Measurements from ENCODE around the gene TNRC6A.
"Not testable (repeated sequence)": the region's sequence is repeated elsewhere in the genome, so short reads cannot be mapped to it uniquely, and the experiment has no call there.

TNRC6A gene

DNA sequence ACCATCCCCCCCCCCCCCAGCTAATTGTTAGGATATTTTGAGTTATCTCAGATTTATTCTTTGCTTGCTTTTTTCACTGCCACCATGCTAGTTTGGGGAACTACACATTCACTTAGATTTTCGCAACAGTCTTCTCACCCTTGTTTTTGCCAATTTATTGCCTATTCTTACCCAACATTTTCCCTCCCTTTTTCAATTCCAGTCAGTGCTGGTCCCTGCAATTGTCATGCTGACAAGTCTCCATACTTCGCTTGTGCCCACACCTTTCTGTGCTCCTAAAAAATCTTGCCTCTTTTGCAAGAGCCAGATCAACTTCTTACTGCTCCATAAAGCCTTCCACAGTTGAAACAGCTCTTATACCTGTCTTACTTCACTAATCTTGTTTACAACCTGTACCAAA is 16.3 kb downstream of the TNRC6A start:
- Histone ChIP-seq H3K27me3 (ENCODE audit: insufficient read depth, low read depth) (no peaks in the 10 kb centered on the region), H3K4me1 (ENCODE audit: low read depth, poor library complexity, severe bottlenecking) (peaks cover 10% of the 10 kb centered on the region), H2AFZ (ENCODE audit: low read depth) (no peak overlapping the region), H3K36me3 (ENCODE audit: insufficient read depth) (no peaks in the 10 kb centered on the region), H3K79me2 (ENCODE audit: insufficient read depth, low read depth) (peaks cover 99% of the 10 kb centered on the region), H3K4me2 (no peak overlapping the region), H4K20me1 (ENCODE audit: insufficient read depth) (peaks cover 65% of the 10 kb centered on the region), H3K27ac (no peak overlapping the region), H3K9ac (no peak overlapping the region), H3K4me3 (IDR thresholded peaks at IDR 0.05; ENCODE audit: insufficient read depth, low read depth, low read length) (no peak overlapping the region)
- TF ChIP-seq, protein P1, sequence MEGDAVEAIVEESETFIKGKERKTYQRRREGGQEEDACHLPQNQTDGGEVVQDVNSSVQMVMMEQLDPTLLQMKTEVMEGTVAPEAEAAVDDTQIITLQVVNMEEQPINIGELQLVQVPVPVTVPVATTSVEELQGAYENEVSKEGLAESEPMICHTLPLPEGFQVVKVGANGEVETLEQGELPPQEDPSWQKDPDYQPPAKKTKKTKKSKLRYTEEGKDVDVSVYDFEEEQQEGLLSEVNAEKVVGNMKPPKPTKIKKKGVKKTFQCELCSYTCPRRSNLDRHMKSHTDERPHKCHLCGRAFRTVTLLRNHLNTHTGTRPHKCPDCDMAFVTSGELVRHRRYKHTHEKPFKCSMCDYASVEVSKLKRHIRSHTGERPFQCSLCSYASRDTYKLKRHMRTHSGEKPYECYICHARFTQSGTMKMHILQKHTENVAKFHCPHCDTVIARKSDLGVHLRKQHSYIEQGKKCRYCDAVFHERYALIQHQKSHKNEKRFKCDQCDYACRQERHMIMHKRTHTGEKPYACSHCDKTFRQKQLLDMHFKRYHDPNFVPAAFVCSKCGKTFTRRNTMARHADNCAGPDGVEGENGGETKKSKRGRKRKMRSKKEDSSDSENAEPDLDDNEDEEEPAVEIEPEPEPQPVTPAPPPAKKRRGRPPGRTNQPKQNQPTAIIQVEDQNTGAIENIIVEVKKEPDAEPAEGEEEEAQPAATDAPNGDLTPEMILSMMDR (conservative IDR thresholded peaks at IDR 0.05; ENCODE audit: low read depth, low read length) = no peak

DNA sequence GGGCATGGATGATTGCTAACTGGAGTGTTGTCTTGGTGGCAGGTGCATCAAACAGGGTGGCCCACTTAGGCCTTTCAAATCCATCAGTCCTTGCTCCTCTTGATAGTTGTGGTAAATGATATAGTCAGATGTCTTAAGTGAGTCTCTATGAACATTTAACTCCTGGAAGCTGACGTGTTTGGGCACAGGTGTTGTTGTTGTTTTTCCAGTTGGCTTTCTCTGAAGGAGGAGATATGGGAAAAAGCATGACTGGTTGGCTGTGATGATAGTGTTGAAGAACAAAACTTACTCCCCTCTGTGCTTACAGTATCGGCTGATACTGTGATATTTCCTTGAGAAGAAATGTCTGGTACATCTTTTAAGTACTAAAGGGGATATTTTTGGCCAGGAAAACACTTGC is 18.0 kb downstream of the TNRC6A start:
- Histone ChIP-seq H4K20me1 (ENCODE audit: insufficient read depth) (peaks cover 59% of the 10 kb centered on the region), H3K9ac (no peak overlapping the region), H3K36me3 (ENCODE audit: insufficient read depth) (no peaks in the 10 kb centered on the region), H3K4me2 (no peak overlapping the region), H2AFZ (ENCODE audit: low read depth) (no peak overlapping the region), H3K79me2 (ENCODE audit: insufficient read depth, low read depth) (peaks cover 99% of the 10 kb centered on the region), H3K27me3 (ENCODE audit: insufficient read depth, low read depth) (no peaks in the 10 kb centered on the region), H3K27ac (no peak overlapping the region), H3K4me1 (ENCODE audit: low read depth, poor library complexity, severe bottlenecking) (peaks cover 10% of the 10 kb centered on the region), H3K4me3 (IDR thresholded peaks at IDR 0.05; ENCODE audit: insufficient read depth, low read depth, low read length) (no peak overlapping the region)
- TF ChIP-seq, protein P1 (conservative IDR thresholded peaks at IDR 0.05; ENCODE audit: low read depth, low read length) = no peak

DNA sequence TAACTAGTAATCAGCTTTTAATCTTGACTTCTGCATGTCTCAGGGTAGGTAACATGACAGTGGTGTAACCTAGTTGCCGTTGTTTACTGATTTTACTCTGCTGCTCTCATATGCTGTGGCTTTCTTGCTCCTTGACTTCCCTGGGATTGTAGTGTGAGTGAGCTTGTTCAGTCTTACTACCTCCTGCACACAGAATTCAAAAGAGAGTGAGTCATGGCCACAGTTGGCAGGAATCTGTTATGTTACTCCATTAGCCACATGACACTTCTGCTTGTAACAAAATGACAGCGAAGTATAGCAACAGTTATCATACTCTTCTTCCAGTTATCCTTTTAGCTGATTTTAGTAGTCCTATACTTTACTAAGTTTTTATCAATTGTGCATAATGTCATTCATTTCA is 18.8 kb downstream of the TNRC6A start:
- Histone ChIP-seq H3K27me3 (ENCODE audit: insufficient read depth, low read depth) (no peaks in the 10 kb centered on the region), H3K4me1 (ENCODE audit: low read depth, poor library complexity, severe bottlenecking) (peaks cover 10% of the 10 kb centered on the region), H3K79me2 (ENCODE audit: insufficient read depth, low read depth) (peaks cover 97% of the 10 kb centered on the region), H3K36me3 (ENCODE audit: insufficient read depth) (no peaks in the 10 kb centered on the region), H3K4me3 (IDR thresholded peaks at IDR 0.05; ENCODE audit: insufficient read depth, low read depth, low read length) (no peak overlapping the region), H3K9ac (no peak overlapping the region), H3K4me2 (no peak overlapping the region), H2AFZ (ENCODE audit: low read depth) (no peak overlapping the region), H3K27ac (no peak overlapping the region), H4K20me1 (ENCODE audit: insufficient read depth) (peaks cover 58% of the 10 kb centered on the region)
- TF ChIP-seq, protein P1 (conservative IDR thresholded peaks at IDR 0.05; ENCODE audit: low read depth, low read length) = no peak

DNA sequence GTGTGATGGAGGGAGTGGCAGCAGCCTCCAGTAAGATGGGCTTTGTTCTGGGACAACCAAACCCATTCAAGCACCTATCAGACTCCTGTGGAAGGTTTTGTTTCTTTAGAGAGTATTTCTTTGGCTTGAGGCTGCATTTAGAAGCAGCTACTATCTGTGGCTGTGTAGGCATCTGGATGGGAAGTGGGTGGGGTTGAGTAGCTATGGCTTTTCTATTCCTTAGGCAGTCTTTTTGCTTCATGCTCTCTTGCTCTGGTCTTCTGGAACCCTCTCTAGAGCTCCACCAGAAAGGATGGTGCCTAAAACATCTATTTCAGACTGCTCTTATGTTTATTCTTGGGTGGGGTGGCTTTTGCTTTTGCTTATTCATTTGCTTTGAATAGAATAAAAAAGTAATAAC is 19.9 kb downstream of the TNRC6A start:
- H3K27ac ChIP-seq = no peak overlapping the region
- no peaks in the 10 kb centered on the region for H3K36me3 ChIP-seq (ENCODE audit: insufficient read depth)
- peaks cover 96% of the 10 kb centered on the region for H3K79me2 ChIP-seq (ENCODE audit: insufficient read depth, low read depth)
- peaks cover 50% of the 10 kb centered on the region for H4K20me1 ChIP-seq (ENCODE audit: insufficient read depth)
- H3K27me3 ChIP-seq (ENCODE audit: insufficient read depth, low read depth) = no peaks in the 10 kb centered on the region
- H3K4me3 ChIP-seq (IDR thresholded peaks at IDR 0.05; ENCODE audit: insufficient read depth, low read depth, low read length) = no peak overlapping the region
- TF ChIP-seq, protein P1 (conservative IDR thresholded peaks at IDR 0.05; ENCODE audit: low read depth, low read length) = no peak
- no peak overlapping the region for H2AFZ ChIP-seq (ENCODE audit: low read depth)
- H3K4me2 ChIP-seq = no peak overlapping the region
- H3K4me1 ChIP-seq (ENCODE audit: low read depth, poor library complexity, severe bottlenecking) = peaks cover 16% of the 10 kb centered on the region
- no peak overlapping the region for H3K9ac ChIP-seq

DNA sequence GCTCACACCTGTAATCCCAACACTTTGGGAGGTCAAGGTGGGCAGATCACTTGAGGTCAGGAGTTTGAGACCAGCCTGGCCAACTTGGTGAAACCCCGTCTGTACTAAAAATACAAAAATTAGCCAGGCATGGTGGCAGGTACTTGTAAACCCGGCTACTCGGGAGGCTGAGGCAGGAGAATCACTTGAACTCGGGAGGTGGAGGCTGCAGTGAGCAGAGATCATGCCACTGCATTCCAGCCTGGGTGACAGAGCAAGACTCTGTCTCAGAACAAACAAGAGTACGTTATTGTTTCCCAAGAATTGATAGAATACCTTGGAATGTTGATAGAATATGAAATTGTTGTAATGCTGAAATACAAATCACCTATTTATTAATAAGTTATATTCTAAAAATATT is 20.4 kb downstream of the TNRC6A start:
- Histone ChIP-seq H3K79me2 (ENCODE audit: insufficient read depth, low read depth) (peaks cover 96% of the 10 kb centered on the region), H4K20me1 (ENCODE audit: insufficient read depth) (peaks cover 51% of the 10 kb centered on the region), H3K4me1 (ENCODE audit: low read depth, poor library complexity, severe bottlenecking) (peaks cover 20% of the 10 kb centered on the region)
- not testable (repeated sequence) for H3K27me3 ChIP-seq (ENCODE audit: insufficient read depth, low read depth); H3K36me3 ChIP-seq (ENCODE audit: insufficient read depth); H2AFZ ChIP-seq (ENCODE audit: low read depth); H3K27ac ChIP-seq; H3K9ac ChIP-seq; H3K4me3 ChIP-seq (IDR thresholded peaks at IDR 0.05; ENCODE audit: insufficient read depth, low read depth, low read length); H3K4me2 ChIP-seq
